Fibroblast of the aortic adventitia (primary cell): ENCODE results near the gene BHLHE41. TPM values are rescaled to one million over a fixed set of nuclear protein-coding genes. Genes with fewer than 3 reads are reported as not detected.

Experiments used
- DNase-seq: peaks from one replicate; pipeline ENCODE4 v3.0.0-alpha.2; 2010; ENCODE audit warnings: low read depth
- H3K4me3 ChIP-seq: 2 replicates; pipeline ENCODE4 v1.5.1; 2011; ENCODE audit warnings: low read depth, mild to moderate bottlenecking, control low read depth, low read length, moderate library complexity
- CTCF ChIP-seq: IDR thresholded peaks from 2 replicates; pipeline ENCODE4 v1.5.1; 2011; ENCODE audit warnings: mild to moderate bottlenecking, low read length, control low read depth, inconsistent platforms; ENCODE audit not compliant: insufficient read depth
- total RNA-seq: library from RNA; depleted of rRNA; stranded (reverse); fragments of >200 nt; gene quantifications from 2 replicates; pipeline ENCODE4 v1.2.3, GENCODE V29; 2012; ENCODE audit warnings: low replicate concordance

BHLHE41 gene
- total RNA-seq, result 2.3 and 9.2 TPM in 2 replicates

- DNase-seq, result peak; percentile 64
- H3K4me3 ChIP-seq, result peak within 1 kb of the TSS; percentile 78
- no peak for TF ChIP-seq CTCF
Observed at GRCh38 chr12:26124446-26125399, at the start of gene BHLHE41. Gene BHLHE41, minus strand, starts transcription at chr12:26125037. Its CDS starts 258 bp downstream, at chr12:26124779.

- no peak overlapping the region for H3K4me3 ChIP-seq
- TF ChIP-seq CTCF, result no peak
- DNase-seq, result no peak
Observed at GRCh38 chr12:26172946-26173552, 48.2 kb upstream of the BHLHE41 start.

GRCh38 chr12:26172539-26172938 lies 47.7 kb upstream of the BHLHE41 start:
- DNase-seq, result no peak

GRCh38 chr12:26172013-26172412 lies 47.2 kb upstream of the BHLHE41 start:
- DNase-seq, result no peak
- TF ChIP-seq CTCF, result no peak
- H3K4me3 ChIP-seq, result no peak overlapping the region

More at GRCh38 chr12:26172539-26172938, 47.7 kb upstream of the BHLHE41 start:
- TF ChIP-seq CTCF, result no peak
- H3K4me3 ChIP-seq, result no peak overlapping the region

- H3K4me3 ChIP-seq, result no peak overlapping the region
- no peak for DNase-seq
- no peak for TF ChIP-seq CTCF
Observed at GRCh38 chr12:26164118-26164517, 39.3 kb upstream of the BHLHE41 start.

- no peak for DNase-seq
- H3K4me3 ChIP-seq, result no peak overlapping the region
- no peak for TF ChIP-seq CTCF
Observed at GRCh38 chr12:26162905-26163304, 38.1 kb upstream of the BHLHE41 start.
